Adrenal gland (tissue), 12 donors: ENCODE data around the gene CIAO3. TPM values are rescaled to one million over a fixed set of nuclear protein-coding genes. Genes with fewer than 3 reads are reported as not detected.

ENCODE experiments used
- DNase-seq, 7 donors: peaks; one replicate each; pipeline ENCODE4 v3.0.0-alpha.2; 2019 to 2020
- H3K27ac ChIP-seq, 5 donors: fragments of 200-600 bp; sonication (generic) in 4 of 5; 1 replicate in 3 of 5; 2 replicates in 2 of 5; pipeline versions ENCODE4 v1.5.1 to v1.8.0; 2016 to 2020; ENCODE audit warnings: mild to moderate bottlenecking in 1 of 5
- H3K27me3 ChIP-seq: fragments of 200-600 bp; 2 replicates; pipeline ENCODE4 v1.8.0; 2021
- H3K36me3 ChIP-seq, 2 donors: fragments of 200-600 bp; replicated peaks in 1 of 2; 1 replicate in 1 of 2; 2 replicates in 1 of 2; pipeline versions ENCODE4 v1.5.1 to v1.8.0; 2018 to 2022
- H3K4me1 ChIP-seq, 2 donors: fragments of 200-600 bp; replicated peaks in 1 of 2; 1 replicate in 1 of 2; 2 replicates in 1 of 2; pipeline versions ENCODE4 v1.5.1 to v1.8.0; 2018 to 2021
- H3K4me3 ChIP-seq, 4 donors: fragments of 200-600 bp; sonication (generic) in 3 of 4; one replicate each; pipeline ENCODE4 v1.5.1; 2016 to 2018
- H3K9me3 ChIP-seq, 3 donors: fragments of 200-600 bp; sonication (generic) in 1 of 3; replicated peaks in 1 of 3; 1 replicate in 2 of 3; 2 replicates in 1 of 3; pipeline versions ENCODE4 v1.5.1 to v1.8.0; 2016 to 2021
- CTCF ChIP-seq, 6 experiments: fragments of 450-650 bp in 4 of 6; fragments of 200-600 bp in 2 of 6; sonication (generic) in 1 of 6; IDR thresholded peaks; 1 replicate in 5 of 6; 2 replicates in 1 of 6; pipeline versions ENCODE4 v1.5.1 to v1.8.0; 2016 to 2021; ENCODE audit warnings: antibody characterized with exemption in 6 of 6, mild to moderate bottlenecking in 2 of 6, moderate library complexity in 1 of 6
- POLR2A ChIP-seq, 2 donors: fragments of 450-650 bp; IDR thresholded peaks; one replicate each; pipeline ENCODE4 v1.6.1; 2017; ENCODE audit warnings: antibody characterized with exemption in 2 of 2, mild to moderate bottlenecking in 2 of 2, moderate library complexity in 1 of 2
- WGBS, 4 donors: extraction: QIAGEN DNeasy Blood & Tissue Kit in 2 of 4; methylation state at CpG; one replicate each; pipeline versions ENCODE4 v1.1.5 to v1.1.7; 2013 to 2017; 5-methylcytosine and 5-hydroxymethylcytosine counted together
- intact Hi-C, 2 donors: fragments of 100-400 bp; cut with DNase I; formaldehyde crosslinking; loops; one replicate each; pipeline versions ENCODE4 v1.14.1 to v1.15.0; 2022 to 2023
- polyA plus RNA-seq, 3 donors: library from polyadenylated mRNA; stranded (reverse); fragments of 200-250 nt in 2 of 3; fragments of 350-450 nt in 1 of 3; fragmentation: Illumina TruSeq in 1 of 3; extraction: RNeasy Lipid Tissue Mini Kit (QIAGEN cat#74804) in 1 of 3; gene quantifications; one replicate each; pipeline ENCODE4 v1.2.3, GENCODE V29; 2013 to 2014
- total RNA-seq, 9 donors: library from RNA; depleted of rRNA in 4 of 9; stranded (reverse); fragments of >200 nt in 4 of 9; fragments of 120-200 nt in 1 of 9; fragmentation: NEBNext Ultra II Directional in 1 of 9; extraction: Animal tissue kit (Norgen Biotek cat#: 25700) in 1 of 9; gene quantifications; one replicate each; pipeline versions ENCODE4 v1.1.0 to v1.2.4, GENCODE V29; 2013 to 2023
- donor health status: healthy with polysubstance abuse.
- donor health status: Bipolar disorder and iron deficiency.
- donor health status: DM: yes; HTN: yes; CAD: no.
- donor health status: DM: no; HTN: no; CAD: no.
- donor health status: DM: no; HTN: no; CAD: no.
- donor health status: DM: yes; HTN: yes; CAD: no.

CIAO3 gene
- total and polyA plus RNA-seq, 12 donors = 8.9 to 99.4 (median 29.5) TPM

- Histone ChIP-seq H3K4me3 (peak overlapping the region in 1 of 4 donors; percentile 99), H3K4me1 (peaks cover 27 to 41% of the 10 kb centered on the region in 2 donors)
- peak in 2 of 7 donors; percentile 59 to 74 for DNase-seq
Observed at GRCh38 chr16:681746-682427, 58.9 kb downstream of the CIAO3 start.

GRCh38 chr16:680967-681745, 59.6 kb downstream of the CIAO3 start:
- H3K27me3 ChIP-seq = no peaks in the 10 kb centered on the region
- WGBS, 4 donors = 37 to 62% (median 41%) methylated on average over 21 to 44 of the region's 44 CpGs
- peak; percentile 78 to 89 (median 87) for DNase-seq
- H3K9me3 ChIP-seq = no peaks in the 10 kb centered on the region
- TF ChIP-seq CTCF (IDR thresholded peaks at IDR 0.05) (peak in 1 of 6 experiments; percentile 5), POLR2A (IDR thresholded peaks at IDR 0.05) (peak in 1 of 2 donors; percentile 34)
- intact Hi-C loops = no loop called here
- H3K27ac ChIP-seq = peak overlapping the region; percentile 71 to 94 (median 86)
- H3K4me1 ChIP-seq = peaks cover 27 to 41% of the 10 kb centered on the region in 2 donors
- H3K36me3 ChIP-seq = peaks cover 0 to 19% of the 10 kb centered on the region in 2 donors
- peak overlapping the region; percentile 27 to 99 (median 46) for H3K4me3 ChIP-seq

More at GRCh38 chr16:681746-682427, 58.9 kb downstream of the CIAO3 start:
- Histone ChIP-seq H3K36me3 (peaks cover 0 to 26% of the 10 kb centered on the region in 2 donors), H3K27ac (peak overlapping the region in 1 of 5 donors; percentile 94), H3K27me3 (no peaks in the 10 kb centered on the region), H3K9me3 (no peaks in the 10 kb centered on the region)
- 69 to 73% (median 71%) methylated on average over 15 to 28 of the region's 28 CpGs for WGBS, 4 donors
- TF ChIP-seq POLR2A (IDR thresholded peaks at IDR 0.05) = no peak
- no peak for TF ChIP-seq CTCF (IDR thresholded peaks at IDR 0.05)
- intact Hi-C loops = no loop called here

GRCh38 chr16:680625-680945, 60.2 kb downstream of the CIAO3 start:
- Histone ChIP-seq H3K27me3 (no peaks in the 10 kb centered on the region), H3K9me3 (no peaks in the 10 kb centered on the region), H3K27ac (peak overlapping the region; percentile 71 to 94 (median 86)), H3K4me3 (peak overlapping the region; percentile 27 to 99 (median 46)), H3K36me3 (peaks cover 0 to 19% of the 10 kb centered on the region in 2 donors), H3K4me1 (peaks cover 27 to 41% of the 10 kb centered on the region in 2 donors)
- WGBS, 4 donors = 0 to 1% (median 0%) methylated on average over 3 to 38 of the region's 38 CpGs
- intact Hi-C loops = no loop called here
- TF ChIP-seq CTCF (IDR thresholded peaks at IDR 0.05) (no peak), POLR2A (IDR thresholded peaks at IDR 0.05) (no peak)
- DNase-seq = no peak
